Vagina (tissue), 2 donors: ENCODE results near the gene RAB8A.

Experiments used
- CTCF ChIP-seq, 3 experiments: fragments of 450-650 bp in 2 of 3; fragments of 200-600 bp in 1 of 3; sonication (generic) in 1 of 3; IDR thresholded peaks; one replicate each; pipeline ENCODE4 v1.5.1; 2017 to 2019; ENCODE audit warnings: antibody characterized with exemption in 3 of 3, mild to moderate bottlenecking in 2 of 3, moderate library complexity in 2 of 3
- POLR2AphosphoS5 ChIP-seq, 2 donors: sonication (generic); formaldehyde crosslinking; IDR thresholded peaks; one replicate each; pipeline ENCODE4 v1.9.0; 2017; ENCODE audit warnings: antibody characterized with exemption in 2 of 2, mild to moderate bottlenecking in 2 of 2, low read depth in 1 of 2; ENCODE audit not compliant: insufficient read depth in 1 of 2

GRCh38 chr19:16100524-16100923 lies 11.2 kb upstream of the RAB8A start:
- TF ChIP-seq CTCF (IDR thresholded peaks at IDR 0.05): no peak
- no peak for TF ChIP-seq POLR2AphosphoS5 (IDR thresholded peaks at IDR 0.05; ENCODE audit: insufficient read depth in 1 of 2, low read depth in 1 of 2)
